Stromal cell of bone marrow (primary cell): ENCODE data around the gene FAXDC2.
A peak's percentile ranks its signal among the peaks of the same experiment; 100 is the strongest.
"Not testable (repeated sequence)": the region's sequence is repeated elsewhere in the genome, so short reads cannot be mapped to it uniquely, and the experiment has no call there.

ENCODE experiments used
- DNase-seq: peaks from one replicate; pipeline ENCODE4 v3.0.0-alpha.2; 2012; ENCODE audit warnings: low read depth

FAXDC2 gene

DNA sequence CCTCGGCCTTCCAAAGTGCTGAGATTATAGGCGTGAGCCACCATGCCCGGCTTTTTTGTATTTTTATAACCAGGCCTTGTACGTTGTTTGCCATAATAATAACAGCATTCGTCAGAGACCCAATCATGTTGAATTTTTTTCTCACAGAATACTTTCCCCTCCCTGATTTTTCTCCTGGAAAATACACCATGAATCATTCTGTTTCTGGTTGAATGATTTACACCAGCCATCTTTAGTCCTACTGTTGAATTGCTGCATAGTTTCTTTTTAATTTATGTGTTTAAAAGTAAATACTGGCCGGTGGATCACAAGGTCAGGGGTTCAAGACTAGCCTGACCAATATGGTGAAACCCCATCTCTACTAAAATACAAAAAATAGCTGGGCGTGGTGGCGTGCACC, 11.5 kb upstream of the FAXDC2 start:
- DNase-seq: no peak

DNA sequence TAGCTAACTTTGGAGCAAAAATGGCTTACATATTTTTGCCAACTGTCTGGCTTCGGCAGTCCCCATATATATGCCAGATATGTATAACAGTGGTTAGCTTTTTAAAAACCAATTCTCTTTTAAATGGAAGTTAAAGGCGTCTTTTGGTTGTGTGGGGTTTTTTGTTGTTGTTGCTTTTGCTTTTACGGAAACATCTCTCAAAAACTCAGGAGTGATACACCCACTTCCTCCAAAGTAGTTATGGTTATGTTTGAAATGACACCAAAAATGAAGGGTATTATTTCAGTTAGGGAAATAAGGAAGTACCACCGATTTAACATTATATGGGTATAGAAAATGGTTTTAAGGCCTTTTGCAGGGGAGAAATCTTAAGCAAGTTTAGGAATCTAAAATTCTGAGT, 10.4 kb upstream of the FAXDC2 start:
- DNase-seq: no peak

DNA sequence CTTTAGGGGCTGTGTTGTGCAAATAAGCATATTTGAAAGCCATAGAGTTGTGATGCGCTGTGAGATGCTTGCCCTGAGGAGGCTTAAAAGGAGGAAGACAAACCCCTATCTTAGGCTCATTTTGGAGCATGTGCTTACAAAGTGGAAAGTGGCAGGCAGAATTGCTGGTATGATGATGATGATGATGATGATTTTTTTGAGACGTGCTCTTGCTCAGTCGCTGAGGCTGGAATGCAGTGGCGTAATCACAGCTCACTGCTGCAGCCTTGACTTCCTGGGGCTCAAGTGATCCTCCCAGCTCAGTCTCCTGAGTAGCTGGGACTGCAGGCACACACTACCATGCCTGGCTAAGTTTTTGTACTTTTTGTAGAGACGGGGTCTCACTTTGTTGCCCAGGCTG, 9.7 kb upstream of the FAXDC2 start:
- no peak for DNase-seq

DNA sequence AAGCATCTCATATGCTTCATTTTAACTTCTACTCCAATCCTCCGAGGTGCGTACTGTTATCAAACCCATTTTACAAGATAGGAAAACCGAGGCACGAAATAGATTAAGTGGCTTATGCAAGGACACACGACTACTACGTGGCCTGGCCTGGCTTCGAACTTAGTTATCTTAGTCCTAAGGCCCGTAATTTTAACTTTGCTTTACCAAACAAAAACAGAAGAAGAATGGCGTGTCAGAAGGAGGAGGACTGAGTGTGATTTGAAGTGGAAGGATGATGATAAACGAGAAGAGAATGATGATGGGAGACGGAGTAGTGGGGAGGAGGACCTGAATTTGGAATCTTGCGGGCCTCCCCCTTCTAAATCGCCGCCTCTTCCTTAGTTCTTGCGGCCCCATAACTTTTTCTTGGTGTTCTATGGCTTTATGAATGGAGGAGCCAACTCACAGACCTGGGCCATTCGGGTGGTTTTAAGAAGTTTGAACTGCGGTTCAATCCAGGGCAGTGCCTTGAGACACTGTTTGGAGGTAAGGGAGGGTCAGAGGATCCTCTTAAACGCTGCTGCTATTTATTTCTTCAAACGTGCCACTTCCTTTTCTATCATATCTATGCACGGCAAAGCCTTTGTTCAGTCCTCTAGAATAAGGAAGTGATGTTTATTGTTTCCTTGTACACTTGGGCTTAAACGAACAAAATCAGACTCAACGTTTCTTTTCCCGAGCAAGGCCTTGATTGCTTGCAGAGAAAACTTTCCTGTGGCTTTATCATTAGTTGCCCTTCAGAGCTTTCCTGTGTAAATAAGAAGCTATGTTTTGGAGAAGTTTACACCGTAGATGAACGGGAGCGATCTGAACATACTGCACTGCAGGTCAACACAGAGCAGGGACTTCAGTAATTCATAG, 8.8 kb upstream of the FAXDC2 start:
- DNase-seq: no peak

DNA sequence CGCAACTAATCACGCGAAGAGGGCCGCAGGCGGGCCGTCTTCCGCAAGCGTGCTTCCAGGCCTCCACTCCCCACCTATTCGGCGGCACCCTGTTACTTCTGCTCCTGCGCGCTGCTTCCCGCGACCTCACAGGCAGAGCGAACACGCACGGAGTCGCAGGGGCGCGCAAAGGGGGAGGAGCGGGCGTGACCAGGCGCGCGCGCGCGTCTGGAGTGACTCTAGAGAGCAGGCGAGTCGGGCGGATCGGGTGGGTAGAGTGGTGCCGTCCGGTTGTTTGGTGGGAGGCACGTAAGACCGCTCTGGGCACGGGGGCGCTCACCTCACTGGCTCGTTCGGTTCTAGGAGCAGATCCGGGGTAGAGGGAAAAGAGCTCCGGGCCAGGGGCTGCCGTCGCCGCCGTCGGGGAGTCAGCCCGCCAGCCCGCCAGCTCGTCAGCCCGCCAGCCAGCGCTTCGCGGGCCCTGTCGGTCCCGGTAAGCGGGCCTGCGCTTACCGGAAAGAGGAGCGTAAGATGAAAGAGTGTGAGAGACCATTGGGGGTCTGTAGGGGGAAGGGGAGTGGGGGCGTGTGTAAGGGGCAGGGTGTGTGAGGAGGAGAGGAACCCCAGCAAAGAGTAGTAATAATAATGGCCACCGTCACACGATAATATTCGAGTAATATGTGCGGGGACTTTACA, 8.0 kb upstream of the FAXDC2 start, which contains the start of gene CNOT8:
Gene CNOT8 (plus strand): TSS at position 331 of the 675 bp plus-strand sequence. CDS start 4,652 bp downstream, outside the sequence.
- DNase-seq: peak; percentile 94

DNA sequence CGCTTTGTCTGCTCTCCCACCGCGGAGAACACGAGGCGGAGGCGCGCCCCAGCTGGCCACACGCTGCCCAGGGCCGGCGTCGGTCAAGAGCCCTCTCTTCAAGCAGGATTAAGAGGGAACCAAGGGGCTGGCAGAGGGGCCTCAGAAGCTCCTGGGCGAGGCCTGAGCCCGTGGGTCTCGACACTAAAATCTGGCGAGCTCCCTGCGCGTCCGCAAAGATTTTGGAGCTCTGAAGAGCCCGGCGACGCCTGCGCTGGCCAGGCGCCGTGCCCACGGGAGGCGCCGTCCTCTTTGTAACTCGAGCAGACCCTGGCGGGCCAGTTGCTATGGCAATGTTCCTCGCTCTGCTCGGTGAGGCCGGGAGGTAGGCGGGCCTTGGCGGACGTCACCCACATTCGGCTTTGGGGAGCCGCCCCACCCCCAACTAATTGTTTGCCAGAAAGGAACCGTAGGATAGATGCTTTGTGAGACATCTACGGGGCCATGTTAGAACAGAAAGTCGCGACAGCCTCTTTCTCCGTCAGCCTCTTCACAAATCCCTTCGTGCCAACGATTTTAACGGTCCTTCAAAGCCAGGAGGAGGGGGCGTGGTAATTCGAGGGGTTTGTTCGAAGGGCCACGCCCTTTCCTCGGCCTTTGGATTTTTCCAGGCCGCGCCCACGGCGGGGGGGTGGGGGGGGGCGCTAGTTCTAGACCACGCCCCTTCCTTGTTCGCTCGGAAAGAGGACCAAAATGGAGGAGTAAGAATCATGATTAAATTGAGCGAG, 7.3 kb upstream of the FAXDC2 start:
- peak; percentile 95 for DNase-seq

DNA sequence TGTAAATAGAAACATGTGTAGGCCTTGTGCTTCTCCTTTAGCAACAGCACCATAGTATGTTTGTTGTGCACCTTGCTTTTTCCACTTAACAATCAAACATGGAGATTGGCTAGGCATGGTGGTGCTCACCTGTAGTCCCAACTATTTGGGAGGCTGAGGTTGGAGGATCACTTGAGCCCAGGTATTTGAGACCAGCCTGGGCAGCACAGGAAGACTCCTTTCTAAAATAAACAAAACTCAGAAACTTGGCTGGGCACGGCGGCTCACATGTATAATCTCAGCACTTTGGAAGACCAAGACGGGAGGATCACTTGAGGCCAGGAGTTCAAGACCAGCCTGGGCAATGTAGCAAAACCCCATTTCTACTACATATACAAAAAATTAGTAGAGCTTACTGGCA, 948 bp upstream of the FAXDC2 start:
- DNase-seq: no peak

DNA sequence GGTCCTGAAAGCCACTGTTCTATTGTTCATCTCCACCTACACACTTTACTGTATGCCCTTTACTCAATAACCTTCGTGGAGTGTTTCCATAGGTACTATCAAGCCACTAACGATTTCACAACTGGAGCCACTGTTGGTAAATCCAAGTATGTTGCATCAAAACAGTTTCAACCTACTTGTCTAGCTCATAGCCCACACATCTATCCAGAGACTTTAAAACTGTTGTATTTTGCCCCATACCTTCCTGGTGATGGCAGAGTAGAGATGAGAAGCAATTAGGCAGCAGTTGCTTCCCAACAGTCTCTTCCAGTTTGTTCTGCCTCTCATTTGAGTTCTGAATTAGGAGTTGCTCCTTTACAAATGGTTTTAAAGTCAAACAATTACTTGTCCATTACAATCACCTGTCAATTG, 607 bp downstream of the FAXDC2 start:
- no peak for DNase-seq

DNA sequence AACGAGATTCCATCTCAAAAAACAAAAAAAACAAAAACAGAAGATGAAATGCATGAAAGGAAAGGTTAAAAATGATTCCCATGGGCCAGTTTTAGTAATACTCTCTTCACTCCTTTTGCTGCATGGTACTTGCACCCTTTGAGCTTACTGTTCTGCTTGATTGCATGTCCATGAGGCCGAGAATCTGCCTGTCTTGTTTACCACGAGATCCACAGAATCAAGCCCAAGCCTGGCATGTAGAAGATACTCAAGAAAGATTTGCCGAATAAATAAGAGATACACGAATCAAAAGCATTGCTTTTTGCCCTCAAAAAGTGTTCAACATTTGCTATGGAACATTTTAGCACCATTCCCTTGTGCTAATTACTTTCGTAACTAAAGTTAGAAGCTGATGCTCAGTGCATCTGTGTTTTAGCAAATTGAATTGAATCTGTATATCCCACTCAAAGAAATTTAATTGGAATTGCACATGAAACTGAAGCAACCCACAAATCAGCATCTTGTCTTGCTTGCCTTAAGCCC, 1.1 kb downstream of the FAXDC2 start:
- DNase-seq: no peak

DNA sequence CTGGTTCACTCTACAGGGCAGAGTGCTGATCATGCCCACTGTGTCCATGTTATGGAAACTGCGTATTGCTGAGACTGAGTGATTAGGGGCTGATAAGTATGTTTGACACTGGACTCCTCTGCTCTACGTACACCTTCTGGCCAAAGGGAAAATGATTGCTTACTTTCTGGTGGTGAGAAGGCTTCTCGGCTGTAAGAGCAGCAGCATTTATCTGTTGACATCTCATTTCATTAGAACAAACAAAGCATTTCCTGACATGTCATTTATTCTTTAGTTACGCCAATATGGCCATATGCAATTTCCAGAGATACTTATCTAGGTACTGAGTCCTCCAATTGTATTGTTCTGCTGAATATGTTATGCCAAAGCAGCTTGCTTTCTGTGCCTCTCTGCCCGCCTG, 5.6 kb downstream of the FAXDC2 start:
- DNase-seq: no peak

DNA sequence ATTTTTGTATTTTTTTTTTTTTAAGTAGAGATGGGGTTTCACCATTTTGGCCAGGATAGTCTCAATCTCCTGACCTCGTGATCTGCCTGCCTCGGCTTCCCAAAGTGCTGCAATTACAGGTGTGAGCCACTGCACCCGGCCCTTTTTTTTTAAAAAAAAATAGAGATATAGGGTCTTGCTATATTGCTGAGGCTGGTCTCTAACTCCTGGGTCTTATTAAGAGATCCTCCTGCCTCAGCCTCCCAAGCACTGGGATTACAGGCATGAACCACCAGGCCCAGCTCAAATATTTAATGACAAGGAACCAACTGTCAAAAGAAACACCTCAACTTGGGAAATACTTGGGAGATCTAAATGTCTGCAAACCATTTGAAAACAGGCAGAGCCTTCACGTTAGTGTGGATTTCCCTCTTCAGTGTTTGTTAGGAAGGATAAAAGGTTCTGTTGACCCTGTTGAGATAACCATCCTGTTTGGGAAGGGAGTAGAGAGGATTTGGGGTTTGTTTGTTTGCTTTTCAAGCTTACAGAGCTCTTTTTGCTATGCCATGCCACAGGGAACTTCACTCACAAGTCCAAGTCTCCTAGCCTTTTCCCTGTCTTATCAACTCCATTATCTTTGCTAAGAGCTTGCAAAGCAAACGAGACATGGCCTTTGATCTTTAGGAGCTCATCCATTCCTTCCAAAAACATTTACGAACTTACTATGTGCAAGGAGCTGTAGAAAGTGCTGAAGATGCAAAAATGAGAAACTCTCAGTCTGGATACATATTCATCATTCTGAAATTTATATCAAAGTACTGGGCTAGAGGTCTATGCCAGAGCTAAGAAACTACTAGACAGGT, 7.5 kb downstream of the FAXDC2 start:
- no peak for DNase-seq

DNA sequence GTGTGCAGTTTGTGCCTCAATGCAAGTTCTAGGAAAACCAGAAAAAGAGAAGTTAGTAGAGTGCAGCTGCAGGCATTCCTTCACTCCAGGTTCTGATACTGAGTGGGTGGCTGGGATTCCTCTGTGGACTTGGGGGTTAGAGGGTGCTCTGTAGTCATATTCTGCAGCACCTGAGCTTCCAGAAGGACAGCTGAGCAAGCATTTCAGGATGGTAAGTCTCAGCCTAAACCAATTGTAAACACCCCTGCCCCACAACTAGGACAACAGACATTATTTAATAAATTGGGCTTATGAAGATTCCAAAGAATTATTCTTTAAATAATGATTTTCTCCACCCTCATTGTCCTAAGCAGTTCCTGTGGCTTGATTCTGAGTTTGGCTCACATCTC, 9.1 kb downstream of the FAXDC2 start:
- DNase-seq: no peak

DNA sequence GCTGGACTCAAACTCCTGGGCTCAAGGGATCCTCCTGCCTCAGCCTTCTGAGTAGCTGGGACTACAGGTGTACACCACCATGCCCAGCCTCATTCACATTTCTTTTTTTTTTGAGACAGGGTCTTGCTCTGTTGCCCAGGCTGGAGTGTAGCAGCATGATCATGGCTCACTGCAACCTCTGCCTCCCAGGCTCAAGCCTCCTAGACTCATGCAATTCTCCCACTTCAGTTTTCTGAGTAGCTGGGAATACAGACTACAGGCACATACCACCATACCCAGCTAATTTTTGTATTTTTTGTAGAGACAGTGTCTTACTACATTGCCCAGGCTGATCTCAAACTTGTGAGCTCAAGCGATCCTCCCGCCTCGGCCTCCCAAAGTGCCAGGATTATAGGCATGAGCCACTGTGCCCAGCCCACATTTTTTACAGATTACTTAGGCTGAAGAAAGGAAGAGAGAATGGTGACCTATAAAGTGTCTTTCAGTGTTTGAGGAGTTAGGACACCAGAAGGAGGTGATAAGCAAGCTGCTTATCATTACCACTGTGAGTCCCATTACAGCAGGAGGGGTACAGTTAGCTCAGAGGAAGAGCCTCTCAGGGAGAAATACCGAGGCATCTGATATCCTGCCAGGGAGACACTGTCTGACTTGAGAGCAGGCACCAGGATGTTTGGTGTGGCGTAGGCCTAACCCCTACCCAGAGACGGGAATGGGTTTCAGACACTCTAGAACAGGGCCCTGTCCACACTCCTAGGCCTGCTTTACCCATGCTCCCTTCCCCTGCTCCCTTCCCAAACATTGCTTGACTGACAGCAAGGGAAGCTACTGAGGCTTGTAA, 9.7 kb downstream of the FAXDC2 start:
- DNase-seq: no peak

DNA sequence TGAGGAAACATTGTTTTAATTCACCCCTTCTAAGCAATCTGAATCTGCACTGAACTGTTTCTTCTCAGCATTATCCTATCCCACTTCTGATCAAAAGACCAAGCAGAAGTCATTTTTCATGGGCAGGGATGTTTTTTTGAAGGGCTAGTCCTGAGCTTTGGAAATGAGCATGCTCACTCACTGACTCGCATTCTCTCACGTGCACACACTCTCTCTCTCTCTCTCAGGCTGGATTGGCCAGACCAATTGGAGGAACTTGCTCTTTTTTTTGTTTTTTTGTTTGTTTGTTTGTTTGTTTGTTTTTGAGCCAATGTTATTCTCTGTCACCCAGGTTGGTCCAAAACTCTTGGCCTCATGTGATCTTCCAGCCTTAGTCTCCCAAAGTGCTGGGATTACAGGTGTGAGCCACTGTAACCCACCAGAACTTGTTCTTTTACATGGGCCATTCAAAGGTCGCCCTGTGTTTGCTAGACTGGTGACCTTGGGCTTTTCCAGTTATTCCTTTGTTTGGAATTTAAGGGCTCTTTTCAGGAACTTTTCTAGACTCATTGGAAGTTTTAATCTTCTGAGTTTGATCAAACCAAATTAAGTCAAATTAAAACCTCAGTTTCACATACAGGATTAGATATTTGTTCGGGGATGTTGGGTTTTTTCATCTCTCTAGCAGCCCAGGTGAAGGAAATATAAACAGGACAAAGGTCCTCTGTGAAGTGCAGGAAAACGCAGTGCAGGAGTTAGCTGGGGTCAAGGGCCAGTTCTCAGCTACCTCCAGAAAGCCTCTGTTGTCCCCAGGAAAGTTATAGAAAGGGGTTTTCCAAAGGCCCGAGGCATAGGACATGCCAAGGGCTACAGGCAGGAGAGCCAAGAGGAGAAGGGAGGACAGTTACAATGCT, 13.1 kb downstream of the FAXDC2 start:
- no peak for DNase-seq

DNA sequence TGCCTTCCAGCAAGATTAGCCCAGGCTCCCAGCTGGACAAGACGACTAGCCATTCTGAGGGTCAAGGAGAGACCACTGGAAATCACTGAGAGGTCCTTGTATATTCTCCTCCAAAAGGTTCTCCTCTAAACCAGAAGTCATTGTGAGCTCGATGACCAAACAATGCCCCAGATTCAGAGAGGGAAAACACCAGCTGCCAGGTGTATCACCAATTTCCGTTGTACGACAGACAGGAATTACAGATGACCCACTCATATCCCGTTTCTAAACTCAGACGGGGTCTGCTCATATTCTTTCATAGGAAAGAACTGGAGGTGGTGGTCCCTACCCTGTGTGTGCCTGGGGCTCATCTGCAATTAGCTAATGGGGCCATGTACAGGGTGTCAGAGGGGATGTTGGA, 14.2 kb downstream of the FAXDC2 start:
- DNase-seq: no peak

DNA sequence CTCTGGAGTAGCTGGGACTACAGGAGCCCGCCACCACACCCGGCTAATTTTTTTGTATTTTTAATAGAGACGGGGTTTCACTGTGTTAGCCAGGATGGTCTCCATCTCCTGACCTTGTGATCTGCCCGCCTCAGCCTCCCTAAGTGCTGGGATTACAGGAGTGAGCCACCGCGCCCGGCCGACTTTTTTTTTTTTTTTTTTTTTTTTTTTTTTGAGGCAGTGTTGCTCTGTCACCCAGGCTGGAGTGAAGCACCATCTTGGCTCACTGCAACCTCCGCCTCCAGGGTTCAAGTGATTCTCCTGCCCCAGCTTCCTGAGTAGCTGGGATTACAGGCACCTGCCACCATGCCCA, 14.7 kb downstream of the FAXDC2 start:
- DNase-seq: not testable (repeated sequence)

DNA sequence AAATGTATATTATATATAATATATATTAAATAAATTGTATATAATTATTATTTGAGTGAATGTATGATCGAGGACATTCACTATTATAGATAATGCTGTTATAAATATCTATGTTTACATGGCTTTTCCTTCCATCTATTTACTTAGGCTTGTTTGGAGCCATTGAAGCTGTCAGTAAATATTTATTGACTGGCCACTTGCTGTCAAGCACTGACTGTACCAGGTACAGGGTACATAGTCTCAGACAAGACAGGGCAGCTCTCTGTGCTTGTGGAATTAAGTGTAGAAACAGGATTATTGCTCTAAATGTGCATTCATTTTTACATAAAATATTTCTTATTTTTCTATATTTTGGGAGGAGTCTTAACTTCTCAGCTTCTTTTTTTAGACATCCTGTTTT, 16.4 kb downstream of the FAXDC2 start:
- DNase-seq: no peak

DNA sequence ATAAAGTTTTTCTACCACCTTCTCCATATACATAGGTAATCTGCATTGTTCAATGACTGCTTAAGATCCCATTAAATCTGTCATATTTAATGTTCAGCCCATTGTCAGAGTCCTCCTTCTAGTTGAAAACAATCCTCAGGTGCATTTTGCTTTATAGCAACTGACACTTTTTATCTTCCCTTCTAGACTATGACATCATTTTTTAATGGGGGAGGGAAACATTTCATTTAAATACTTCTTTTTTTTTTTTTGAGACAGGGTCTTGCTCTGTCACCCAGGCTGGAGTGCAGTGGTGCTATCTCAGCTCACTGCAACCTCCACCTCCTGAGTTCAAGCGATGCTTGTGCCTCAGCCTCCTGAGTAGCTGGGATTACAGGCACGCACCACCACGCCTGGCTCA, 17.6 kb downstream of the FAXDC2 start:
- DNase-seq: not testable (repeated sequence)

DNA sequence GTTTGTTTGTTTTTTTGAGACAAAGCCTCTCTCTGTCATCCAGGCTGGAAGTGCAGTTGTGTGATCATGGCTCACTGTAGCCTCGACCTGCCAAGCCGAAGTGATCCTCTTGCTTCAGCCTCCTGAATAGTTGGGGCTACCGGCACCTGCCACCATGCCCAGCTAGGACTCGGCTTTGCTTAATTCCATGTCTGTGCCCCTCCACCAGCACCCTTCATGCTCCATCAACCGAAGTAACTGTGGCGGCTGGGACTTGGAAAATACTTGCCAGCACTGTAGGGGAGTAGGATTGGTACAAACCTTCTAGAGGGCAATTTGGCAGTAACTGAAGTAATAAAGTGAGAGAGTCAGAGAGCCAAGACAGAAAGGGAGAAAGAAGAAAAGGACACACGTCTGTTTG, 19.0 kb downstream of the FAXDC2 start:
- no peak for DNase-seq

DNA sequence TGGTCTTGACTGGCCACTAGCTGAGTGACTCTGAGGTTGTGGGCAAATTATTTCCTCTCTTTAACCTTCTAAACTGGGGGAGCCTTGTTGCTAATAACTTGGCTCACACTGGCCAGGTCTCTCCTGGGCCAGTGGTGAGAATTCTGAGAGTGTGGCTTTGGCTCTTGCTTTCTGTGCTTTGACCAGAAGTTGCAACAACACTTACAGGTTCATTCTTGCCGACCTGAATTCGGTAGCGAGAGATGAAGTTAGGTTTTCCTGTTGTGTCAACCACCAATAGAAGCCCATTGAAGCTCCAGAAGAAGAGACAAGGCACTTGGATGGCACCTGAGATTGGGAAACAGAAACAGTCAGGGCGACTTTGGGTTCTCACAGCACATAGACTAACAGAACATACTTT, 19.8 kb downstream of the FAXDC2 start:
- no peak for DNase-seq
